ENCODE measurements around the gene C17orf107.
A peak's percentile ranks its signal among the peaks of the same experiment; 100 is the strongest.
"Not testable (repeated sequence)": the region's sequence is repeated elsewhere in the genome, so short reads cannot be mapped to it uniquely, and the experiment has no call there.

The C17orf107 gene

DNA sequence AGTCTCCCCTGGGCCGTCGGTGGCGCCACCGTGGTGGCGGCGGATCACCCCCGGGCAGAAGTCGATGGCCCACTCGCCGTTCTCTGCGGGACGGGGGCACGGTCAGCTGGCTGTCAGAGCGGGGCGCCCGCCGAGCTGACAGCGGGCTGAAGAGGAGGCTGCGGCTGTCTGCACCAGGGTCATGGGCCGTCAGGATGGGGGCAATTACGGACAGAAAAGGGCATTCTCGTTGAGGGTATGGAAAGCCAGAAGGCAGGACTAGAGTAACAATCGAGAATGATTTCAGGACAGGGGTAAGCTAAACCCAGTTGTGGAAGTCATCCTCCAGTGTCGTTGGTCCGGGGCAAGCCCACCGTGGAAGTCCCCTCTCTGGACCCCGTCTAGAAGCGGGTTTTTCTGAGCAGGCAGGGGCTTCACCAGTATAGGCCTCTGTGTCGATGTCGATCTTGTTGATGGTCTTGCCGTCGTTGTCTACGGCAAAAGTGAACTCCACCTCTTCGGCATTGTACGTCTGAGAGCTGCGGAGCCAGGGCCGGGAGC is 1.8 kb downstream of the C17orf107 start:
- no peak for DNase-seq

DNA sequence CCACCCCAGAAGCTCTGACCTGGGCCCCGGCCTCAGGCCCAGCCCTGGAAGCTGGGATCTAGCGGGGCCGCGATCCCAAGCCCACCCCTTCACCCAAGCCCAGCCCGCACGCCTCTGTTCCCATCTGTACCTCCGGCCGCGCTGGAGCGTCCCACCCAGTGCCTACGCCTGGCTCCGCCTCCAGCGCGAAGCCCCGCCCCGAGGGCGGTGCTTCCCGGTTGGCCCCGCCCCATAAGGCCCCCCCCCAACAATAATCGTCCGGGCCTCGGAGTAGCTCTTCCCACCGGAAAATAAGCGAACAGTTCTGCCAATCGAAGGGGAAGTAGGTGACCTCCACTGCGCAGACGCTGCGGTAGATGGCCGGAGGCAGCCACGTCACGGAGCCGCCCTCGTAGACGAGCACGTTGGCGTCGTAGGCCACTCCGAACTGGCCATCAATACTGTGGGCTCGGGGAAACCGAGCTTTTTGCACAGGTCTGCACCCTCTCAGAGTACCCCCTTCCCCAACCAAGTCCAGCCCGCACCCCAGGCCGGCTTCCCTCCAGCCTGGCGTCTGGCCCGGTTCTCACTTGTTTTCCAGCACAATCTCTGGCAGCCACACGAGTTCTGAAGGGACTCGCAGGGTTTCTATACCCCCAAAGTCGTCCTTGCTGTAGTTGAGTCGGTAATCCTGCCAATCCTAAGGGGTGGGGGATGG is 2.5 kb downstream of the C17orf107 start:
- DNase-seq, result peak; percentile 50 to 74

DNA sequence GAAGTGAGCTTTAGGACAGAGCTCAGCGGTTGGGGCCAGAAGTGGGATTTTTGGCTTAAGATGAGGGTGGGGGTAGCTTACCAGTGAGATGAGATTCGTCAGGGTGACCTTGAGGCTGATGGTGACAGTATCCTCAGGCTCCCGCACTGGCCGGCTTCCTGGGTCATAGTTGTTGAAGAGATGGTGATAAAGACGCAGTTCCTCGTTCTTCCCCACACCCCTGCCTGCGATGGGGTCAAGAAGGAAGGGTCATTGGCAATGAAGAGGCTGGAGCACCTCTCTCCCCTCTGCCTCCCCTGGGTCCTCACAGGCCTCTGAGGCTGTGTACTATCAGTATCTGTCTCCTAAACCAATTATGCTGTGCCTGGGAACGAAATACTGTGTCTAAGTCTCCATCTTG is 3.2 kb downstream of the C17orf107 start:
- no peak for DNase-seq

DNA sequence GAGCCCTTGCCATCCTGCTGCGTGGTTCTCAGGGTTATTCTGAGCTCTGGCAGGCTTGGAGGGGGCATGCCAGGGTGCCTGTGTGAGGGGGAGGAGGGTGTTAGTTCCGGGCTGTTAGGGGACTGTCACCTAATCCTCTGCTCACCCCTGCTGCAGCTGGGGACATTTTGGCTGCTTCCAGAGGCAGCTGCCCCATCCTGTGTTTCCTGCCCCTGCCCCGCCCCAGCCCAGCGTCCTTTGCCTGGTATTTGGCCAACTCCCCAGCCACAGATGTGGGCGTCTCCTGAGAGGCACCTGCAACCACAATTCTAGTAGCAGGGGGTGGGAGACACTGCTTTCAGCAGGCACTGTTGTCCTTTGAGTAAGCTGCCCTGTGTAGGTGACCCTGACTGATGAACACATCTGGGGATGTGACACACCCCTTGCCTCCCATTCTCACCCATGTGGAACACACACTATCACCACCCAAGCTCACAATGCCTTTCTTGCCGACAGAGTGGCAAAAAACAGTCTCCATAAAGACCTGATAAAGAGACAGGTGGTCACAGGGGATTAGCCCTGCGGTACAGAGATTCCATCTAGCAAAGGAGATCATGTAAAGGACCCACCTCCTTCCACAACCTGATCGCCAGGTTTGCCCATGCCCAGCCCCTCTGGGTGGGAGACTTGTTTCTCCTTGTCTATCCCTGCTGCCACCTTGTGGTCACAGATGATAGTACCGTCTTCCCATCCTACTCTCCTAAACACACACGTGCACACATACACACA is 3.9 kb downstream of the C17orf107 start, which contains the start of gene CHRNE:
CHRNE (minus strand) TSS at position 48 of the 768 bp plus-strand sequence; CDS start at position 13, 35 bp downstream.
- DNase-seq, result peak; percentile 82 to 84

DNA sequence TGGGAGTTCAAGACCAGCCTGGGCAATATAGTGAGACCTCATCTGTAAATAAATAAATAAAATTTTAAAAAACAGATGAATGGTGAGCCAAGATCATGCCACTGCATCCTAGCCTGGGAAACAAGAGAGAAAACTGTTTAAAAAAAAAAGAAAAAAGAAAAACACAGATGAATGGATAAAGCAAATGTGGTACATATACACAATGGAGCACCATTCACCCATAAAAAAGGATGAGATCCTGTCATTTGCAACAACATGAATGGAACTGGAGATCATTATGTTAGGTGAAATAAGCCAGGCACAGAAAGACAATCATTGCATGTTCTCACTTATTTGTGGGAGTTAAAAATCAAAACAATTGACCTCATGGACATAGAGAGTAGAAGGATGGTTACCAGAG is 7.3 kb downstream of the C17orf107 start:
- DNase-seq, result not testable (repeated sequence)

DNA sequence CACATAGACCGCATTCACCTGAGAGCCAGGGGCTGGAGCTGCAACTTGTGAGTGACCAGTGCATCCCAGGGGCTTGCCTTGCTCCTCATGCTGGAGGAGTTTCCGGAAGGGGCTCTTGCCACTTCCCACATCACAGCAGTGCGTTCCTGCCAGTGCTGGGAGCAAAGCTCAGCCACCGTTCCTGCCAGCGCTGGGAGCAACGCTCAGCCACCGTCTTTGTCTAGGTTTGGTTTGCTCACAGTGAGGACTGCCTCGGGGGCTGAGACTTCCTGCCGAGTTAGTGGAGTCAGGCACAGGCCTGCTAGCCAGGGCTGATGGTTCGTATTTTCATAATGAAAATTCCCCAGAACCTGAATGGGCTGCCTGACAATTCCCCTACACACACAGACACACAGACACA is 9.0 kb downstream of the C17orf107 start:
- DNase-seq, result no peak

DNA sequence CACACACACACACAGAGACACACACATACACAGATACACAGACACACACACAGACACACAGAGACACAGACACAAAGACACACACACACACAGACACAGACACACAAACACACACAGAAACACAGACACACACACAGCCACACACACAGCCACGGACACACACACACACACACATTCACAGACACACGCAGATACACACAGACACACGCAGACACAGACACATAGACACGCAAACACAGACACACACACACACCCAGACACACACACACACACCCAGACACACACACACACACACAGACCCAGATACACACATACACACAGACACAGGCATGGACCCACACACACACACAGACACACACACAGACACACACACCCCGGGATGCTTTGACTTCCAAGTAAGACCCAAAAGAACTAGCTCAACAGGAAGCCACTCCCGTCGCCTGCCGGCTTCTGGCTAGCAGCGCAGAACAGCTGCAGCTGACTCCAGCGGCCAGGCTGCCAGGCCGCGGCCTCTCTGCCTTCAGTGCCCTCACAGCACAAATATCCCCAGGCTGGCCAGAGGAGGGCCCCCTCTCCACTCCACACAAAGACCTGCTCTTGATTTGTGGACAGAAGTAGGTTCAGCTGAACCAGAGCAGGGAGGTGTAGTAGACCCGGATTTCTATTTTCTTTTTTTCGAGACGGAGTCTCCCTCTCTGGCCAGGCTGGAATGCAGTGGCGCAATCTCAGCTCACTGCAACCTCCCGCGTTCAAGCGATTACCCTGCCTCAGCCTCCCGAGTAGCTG is 9.6 kb downstream of the C17orf107 start:
- peak; percentile 82 to 86 for DNase-seq

DNA sequence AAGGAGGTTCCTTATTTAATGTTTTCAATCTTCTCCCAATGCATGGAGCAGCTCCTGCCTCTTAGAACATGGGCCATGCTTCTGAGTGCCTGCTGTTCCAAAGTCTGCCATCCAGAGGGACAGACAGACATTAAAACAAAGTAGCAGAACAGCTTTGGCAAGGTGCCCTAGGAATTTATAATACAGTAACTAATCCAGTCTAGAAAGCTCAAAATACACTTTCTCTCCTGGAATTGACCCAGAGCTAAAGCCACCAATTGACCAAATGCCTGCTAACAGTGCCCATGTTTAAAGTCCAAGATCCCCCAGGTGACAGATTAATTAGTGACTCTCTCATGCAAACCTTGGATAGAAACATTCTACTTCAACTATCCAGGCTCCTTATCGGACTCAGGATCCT is 14.7 kb downstream of the C17orf107 start:
- no peak for DNase-seq

DNA sequence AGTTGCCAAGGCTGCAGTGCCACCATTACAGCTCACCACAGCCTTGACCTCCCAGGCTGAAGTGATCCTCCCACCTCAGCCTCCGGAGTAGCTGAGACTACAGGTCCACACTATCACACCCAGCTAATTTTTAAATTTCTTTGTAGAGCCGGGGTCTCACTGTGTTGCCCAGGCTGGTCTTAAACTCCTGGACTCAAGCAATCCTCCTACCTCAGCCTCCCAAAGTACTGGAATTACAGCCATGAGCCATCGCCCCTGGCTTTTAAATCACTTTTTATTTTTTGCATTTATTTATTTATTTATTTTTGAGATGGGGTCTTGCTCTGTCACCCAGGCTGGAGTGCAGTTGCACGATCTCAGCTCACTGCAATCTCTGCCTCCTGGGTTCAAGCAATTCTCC is 15.2 kb downstream of the C17orf107 start:
- DNase-seq, result not testable (repeated sequence)

DNA sequence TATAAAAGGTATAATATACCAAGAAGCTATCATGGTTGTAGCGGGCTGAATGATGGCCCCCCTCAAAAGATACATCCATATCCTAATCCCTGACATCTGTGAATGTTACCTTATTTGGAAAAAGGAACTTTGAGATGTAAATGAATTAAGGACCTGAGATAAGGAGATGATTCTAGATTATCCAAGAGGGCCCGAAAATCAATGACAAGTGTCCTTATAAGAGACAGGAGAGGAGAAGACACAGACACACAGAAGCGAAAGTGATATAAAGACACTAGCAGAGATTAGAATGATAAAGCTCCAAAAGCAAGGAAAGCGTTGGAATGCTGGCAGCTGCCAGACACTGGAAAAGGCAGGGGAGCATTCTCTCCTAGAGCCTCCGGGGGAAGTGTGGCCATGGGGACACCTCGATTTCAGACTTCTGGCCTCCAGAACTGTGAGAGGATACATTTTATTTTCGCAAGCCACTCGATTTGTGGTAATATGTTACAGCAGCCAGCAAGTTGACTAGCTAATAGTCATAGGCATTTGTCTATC is 20.2 kb downstream of the C17orf107 start:
- no peak for DNase-seq

DNA sequence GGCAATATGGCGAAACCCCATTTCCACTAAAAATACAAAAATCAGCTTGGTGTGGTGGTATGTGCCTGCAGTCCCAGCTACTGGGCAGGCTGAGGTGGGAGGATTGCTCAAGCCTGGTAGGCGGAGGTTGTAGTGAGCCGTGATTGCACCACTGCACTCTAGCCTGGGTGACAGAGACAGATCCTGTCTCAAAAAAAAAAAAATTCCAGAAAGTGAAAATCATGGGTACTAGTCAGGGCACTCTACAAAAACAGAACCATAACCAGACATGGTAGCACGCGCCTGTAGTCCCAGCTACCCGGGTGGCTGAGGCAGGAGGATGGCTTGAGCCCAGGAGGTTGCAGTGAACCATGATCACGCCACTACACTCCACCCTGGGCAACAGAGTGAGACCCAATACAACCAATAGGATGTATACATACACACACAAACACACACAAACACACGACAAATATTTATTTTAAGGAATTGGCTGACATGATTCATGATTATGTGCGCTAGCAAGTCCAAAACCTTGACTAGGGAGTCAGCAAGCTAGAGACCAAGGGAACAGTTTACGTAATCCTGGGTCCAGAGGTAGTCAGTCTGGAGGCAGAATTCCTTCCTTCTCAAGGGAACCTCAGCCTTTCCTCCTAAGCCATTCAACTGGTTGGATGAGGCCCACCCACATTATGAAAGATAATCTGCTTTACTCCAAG is 21.2 kb downstream of the C17orf107 start:
- peak in 1 of 2 donors; percentile 54 for DNase-seq

DNA sequence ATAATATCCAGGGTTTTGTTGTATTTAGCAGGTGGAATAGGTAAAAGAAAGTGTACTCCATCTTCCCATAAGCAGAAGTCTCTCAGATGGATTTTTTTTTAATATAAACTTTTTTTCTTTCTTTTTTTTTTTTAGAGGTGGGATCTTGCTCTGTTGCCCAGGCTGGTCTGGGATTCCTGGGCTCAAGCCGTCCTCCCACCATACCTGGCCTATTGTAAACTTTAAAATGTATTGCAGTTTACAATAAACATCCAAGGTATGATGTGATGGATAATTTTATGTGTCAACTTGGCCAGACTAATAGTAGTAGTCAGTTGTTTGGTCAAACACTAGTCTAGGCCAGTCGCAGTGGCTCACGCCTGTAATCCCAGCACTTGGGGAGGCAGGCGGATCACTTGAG is 22.0 kb downstream of the C17orf107 start:
- no peak for DNase-seq

DNA sequence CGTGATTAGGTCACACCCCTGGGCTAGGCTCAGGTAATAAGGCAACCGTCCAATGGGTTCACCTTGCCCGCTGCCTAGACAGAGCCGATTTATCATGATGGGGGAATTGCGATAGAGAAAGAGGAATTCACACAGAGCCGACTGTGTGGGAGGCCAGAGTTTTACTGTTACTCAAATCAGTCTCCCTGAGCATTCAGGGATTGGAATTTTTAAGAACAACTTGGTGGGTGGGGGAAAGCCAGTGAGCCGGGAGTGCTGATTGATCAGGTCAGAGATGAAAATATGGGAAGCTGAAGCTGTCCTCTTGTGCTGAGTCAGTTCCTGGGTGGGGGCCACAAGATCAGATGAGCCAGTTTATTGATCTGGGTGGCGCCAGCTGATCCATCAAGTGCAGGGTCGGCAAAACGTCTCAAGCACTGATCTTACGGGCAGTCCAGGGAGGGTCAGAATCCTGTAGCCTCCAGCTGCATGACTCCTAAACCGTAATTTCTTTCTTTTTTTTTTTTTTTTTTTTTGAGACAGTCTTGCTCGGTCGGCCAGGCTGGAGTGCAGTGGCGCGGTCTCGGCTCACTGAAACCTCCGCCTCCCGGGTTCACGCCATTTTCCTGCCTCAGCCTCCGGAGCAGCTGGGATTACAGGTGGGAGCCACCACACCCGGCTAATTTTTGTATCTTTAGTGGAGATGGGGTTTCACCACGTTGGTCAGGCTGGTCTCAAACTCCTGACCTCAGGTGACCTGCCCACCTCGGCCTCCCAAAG is 27.4 kb downstream of the C17orf107 start:
- DNase-seq, result not testable (repeated sequence)

DNA sequence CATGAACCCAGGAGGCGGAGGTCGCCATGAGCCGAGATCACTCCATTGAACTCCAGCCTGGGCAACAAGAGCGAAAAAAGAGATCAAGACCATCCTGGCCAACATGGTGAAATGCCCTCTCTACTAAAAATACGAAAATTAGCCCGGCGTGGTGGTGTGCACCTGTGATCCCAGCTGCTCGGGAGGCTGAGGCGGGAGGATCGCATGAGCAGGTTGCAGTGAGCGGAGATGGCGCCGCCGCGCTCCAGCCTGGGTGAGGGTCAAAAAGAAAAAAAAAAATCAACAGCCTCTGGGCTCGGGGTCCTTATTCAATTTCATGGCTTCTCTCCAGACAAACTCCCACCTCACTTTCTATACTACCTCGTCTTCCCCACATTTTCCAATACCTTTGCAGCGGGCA is 29.5 kb downstream of the C17orf107 start:
- DNase-seq, result no peak

DNA sequence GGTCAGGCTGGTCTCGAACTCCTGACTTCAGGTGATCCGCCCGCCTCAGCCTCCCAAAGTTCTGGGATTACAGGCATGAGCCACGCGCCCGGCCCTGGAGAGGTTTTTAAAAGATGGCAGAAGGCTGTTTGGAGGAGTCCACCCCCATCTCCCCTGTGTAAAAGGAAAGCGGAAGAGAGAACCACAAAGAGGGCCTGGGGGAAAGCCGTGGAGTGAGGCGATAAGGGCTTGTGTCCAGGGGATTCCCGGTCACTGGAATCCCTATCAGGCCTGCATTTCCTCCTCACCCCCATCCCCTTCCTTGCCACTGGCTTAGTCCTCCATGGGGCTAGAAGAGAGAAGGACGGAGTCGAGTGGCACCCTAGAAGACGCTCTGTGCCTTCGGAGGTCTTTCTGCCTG is 32.6 kb downstream of the C17orf107 start, which contains the start of gene GP1BA:
GP1BA (plus strand) TSS at position 315 of the 400 bp plus-strand sequence. CDS start 328 bp downstream, outside the sequence.
- DNase-seq, result no peak

DNA sequence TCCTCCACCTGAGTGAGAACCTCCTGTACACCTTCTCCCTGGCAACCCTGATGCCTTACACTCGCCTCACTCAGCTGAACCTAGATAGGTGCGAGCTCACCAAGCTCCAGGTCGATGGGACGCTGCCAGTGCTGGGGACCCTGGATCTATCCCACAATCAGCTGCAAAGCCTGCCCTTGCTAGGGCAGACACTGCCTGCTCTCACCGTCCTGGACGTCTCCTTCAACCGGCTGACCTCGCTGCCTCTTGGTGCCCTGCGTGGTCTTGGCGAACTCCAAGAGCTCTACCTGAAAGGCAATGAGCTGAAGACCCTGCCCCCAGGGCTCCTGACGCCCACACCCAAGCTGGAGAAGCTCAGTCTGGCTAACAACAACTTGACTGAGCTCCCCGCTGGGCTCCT is 33.4 kb downstream of the C17orf107 start:
- no peak for DNase-seq

DNA sequence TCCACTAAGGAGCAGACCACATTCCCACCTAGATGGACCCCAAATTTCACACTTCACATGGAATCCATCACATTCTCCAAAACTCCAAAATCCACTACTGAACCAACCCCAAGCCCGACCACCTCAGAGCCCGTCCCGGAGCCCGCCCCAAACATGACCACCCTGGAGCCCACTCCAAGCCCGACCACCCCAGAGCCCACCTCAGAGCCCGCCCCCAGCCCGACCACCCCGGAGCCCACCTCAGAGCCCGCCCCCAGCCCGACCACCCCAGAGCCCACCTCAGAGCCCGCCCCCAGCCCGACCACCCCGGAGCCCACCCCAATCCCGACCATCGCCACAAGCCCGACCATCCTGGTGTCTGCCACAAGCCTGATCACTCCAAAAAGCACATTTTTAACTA is 34.3 kb downstream of the C17orf107 start:
- no peak for DNase-seq

DNA sequence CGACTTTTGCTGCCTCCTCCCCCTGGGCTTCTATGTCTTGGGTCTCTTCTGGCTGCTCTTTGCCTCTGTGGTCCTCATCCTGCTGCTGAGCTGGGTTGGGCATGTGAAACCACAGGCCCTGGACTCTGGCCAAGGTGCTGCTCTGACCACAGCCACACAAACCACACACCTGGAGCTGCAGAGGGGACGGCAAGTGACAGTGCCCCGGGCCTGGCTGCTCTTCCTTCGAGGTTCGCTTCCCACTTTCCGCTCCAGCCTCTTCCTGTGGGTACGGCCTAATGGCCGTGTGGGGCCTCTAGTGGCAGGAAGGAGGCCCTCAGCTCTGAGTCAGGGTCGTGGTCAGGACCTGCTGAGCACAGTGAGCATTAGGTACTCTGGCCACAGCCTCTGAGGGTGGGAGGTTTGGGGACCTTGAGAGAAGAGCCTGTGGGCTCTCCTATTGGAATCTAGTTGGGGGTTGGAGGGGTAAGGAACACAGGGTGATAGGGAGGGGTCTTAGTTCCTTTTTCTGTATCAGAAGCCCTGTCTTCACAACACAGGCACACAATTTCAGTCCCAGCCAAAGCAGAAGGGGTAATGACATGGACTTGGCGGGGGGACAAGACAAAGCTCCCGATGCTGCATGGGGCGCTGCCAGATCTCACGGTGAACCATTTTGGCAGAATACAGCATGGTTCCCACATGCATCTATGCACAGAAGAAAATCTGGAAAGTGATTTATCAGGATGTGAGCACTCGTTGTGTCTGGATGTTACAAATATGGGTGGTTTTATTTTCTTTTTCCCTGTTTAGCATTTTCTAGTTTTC is 35.0 kb downstream of the C17orf107 start:
- peak; percentile 24 to 29 for DNase-seq

DNA sequence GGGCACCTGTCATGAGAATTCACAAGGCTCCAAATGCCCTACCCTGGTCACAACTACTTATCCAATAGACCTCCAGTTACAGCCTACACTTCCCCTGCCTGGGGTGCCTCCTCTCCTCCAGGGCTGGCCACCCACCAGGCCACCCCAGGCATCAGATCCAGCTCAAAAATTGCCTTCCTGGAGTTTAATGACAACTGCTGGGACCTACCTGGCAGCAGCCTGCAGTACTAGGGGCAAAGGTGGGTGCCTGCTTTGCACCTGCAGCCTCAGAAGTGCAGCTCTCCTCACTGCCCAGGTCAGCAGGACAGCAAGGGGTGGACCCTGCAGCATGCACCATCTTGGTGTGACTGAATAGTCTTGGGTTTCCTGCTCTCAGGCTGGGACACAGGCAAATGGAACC is 36.3 kb downstream of the C17orf107 start:
- DNase-seq, result no peak

DNA sequence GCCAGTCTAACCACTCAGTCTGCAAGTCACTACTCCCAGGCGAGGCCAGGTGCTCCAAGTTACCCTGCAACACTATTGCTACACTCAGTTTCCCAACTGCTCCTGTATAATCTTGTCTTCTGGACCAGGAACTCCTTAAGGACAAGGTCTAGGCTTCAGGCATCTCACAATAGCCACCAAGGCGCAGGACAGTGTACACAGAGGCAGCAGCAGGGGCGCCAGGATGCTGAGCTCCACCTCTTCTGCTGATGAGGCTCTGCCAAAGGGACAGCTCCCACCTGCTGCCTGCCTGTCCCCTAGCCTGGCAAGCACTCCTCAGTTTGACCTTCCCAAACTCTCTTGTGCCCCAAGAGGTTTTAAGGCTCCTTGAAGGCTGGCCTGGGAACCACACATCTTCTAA is 37.1 kb downstream of the C17orf107 start:
- DNase-seq, result no peak

All from CD4-positive, alpha-beta T cell treated with Interleukin-1 beta for 1 hour (primary cell).